HG02852 (cell line): ENCODE results near the gene UBE2H.
A peak's percentile ranks its signal among the peaks of the same experiment; 100 is the strongest.
"Not testable (repeated sequence)": the region's sequence is repeated elsewhere in the genome, so short reads cannot be mapped to it uniquely, and the experiment has no call there.

Source experiments
- ATAC-seq: cut with Tn5 transposase; IDR thresholded peaks from one replicate; pipeline ENCODE4 v1.9.1; 2021; ENCODE audit warnings: mild to moderate bottlenecking, moderate library complexity; ENCODE audit not compliant: unreplicated experiment

UBE2H gene

GRCh38 chr7:129952653-129953560 is at the start of gene UBE2H:
TSS of gene UBE2H (minus strand) at chr7:129952960. CDS start at chr7:129952555, 405 bp downstream.
- ATAC-seq, result peak; percentile 67

DNA sequence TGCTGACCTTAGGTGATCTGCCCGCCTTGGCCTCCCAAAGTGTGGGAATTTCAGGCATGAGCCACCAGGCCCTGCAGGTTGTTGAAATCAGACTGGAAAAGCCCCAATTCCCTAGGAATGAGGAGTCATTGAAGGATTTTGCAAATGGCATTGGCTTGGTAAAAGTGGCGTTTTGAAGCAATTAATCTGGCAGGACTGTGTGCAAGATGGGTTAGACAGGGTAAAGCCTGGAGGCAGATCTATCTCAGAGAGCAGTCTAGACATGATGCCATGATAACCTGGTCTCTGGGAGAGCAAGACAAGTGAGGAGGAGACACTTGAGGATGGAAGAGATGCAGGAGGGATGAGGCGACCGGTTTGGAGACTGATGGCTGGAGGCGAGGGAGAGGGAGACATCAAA is 45.7 kb upstream of the UBE2H start:
- no peak for ATAC-seq

- ATAC-seq, result no peak
Observed at GRCh38 chr7:129997285-129997684, 44.5 kb upstream of the UBE2H start.

GRCh38 chr7:129993275-129993674 is 40.5 kb upstream of the UBE2H start:
- no peak for ATAC-seq

DNA sequence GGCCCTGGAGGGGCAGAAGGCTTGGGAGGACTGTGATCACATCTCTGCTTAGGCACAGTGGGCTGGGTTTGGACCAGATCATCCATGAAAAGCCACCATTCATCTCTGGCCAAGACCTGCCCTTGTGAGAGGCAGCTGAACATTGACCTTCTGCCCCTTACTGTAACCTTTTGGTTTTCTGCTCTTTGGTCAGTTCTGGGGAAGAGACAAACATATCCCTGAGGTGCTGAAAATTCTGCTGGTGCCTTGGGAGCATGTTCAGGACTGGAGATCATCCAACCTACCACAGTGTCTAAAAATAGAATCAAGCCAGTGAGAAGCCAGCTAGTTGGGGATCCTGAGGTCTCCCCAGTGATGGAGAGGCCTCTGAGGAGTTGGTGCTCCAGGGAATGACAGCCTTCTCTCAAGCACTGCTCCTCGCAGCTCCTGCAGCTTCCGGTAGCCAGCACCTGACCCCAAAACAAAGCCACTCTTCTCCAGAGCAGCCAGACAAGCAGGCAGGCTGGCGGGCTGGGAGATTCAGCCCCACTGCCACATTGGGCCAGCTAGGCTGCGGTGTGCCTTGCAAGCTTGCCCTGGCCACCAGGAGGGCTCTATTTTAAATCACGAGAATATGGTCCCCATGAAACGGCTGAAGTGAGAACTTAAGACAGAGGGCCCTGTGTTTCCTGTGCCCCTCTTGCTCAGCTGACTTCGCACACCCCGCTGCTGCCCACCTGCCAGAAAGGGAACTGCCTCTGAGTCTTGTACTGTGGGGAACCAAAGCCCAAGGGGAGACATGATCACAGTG is 37.8 kb upstream of the UBE2H start:
- no peak for ATAC-seq

DNA sequence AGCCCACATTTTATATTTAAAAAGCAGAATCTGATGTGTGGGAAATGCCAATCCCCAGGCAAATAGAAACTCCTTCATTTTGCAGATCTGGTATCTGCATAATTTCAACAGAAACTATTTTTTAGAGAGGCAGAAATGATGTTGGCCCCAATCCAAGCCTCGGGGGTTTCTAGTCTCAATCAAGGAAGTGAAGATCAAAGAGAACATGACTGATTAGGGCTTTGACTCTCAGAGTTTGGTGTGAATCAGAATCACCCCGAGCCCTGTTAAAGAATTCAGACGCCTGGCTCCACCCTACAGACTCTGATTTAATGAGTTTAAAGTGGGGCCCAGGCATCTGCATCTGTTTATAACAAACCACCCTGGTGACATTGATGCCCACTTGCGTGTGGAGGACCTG is 36.7 kb upstream of the UBE2H start:
- no peak for ATAC-seq

- ATAC-seq, result no peak
Observed at GRCh38 chr7:129986600-129986999, 33.8 kb upstream of the UBE2H start.

DNA sequence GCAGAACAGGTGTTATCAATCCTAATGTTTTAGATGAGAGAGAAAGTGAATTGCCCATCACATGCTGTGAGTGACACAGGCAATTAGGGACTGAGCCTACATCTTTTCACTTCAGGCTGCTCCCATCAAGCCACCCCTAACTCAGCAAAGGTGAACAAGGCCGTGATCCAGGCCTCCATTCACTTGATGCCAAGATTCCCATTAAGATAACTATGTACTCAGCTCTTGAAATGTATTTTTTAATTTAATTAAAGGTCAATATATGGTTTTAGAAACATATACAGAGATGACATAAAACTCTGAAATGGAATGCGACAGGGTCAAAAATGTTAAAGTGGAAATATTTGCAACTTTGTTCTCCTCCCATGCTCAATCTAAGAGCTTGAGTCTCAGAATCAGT is 27.9 kb upstream of the UBE2H start:
- no peak for ATAC-seq

- no peak for ATAC-seq
Observed at GRCh38 chr7:129975309-129975708, 22.5 kb upstream of the UBE2H start.

DNA sequence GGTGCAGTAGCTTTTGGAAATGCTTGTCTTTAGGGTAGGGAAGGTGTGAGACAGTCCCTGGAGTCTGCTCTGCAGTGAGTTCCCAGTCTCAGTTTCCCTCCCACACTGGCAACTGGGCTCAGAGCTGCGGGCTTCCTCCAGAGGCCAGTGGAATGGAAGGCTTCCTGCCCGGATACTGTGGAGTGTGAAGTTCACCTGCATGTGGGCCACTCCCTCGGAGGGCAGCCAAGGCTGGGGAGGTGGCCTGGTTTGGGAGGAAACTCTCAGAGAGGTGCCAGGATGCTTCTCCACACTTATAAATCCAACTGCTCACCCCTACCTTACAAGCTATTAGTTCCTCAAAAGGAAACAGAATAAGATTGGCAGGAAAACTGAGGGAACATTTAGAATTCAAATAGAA is 18.1 kb upstream of the UBE2H start:
- ATAC-seq, result no peak

DNA sequence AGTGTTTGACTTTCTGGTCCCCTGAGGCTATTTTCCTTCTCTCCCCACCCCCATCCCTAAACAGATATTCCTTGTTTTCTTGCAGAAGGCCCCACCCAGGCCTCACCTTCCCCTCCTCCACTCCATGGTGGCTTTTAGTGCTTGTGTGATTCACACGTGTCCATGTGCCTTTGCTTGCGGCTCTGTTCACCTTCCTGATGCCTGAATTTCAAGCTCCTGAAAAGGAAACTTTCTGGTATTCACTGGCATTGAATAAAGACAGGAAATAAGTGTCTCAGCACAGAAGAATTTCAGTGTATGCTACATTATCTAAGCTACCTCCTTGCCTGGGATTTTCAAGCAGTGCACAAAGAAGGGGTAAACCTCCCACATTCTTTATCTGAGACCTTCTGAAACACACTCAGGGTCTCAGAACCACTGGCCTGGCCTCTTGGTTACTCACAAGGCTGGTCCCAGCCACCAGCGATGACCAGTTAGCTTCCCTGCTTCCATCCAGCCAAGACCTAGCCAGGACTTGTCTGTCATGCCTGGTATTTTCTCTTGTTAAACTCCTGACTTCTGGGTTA is 17.2 kb upstream of the UBE2H start:
- ATAC-seq, result no peak

- no peak for ATAC-seq
Observed at GRCh38 chr7:129968592-129969383, 16.0 kb upstream of the UBE2H start.

GRCh38 chr7:129960204-129960475 is 7.4 kb upstream of the UBE2H start:
- not testable (repeated sequence) for ATAC-seq

DNA sequence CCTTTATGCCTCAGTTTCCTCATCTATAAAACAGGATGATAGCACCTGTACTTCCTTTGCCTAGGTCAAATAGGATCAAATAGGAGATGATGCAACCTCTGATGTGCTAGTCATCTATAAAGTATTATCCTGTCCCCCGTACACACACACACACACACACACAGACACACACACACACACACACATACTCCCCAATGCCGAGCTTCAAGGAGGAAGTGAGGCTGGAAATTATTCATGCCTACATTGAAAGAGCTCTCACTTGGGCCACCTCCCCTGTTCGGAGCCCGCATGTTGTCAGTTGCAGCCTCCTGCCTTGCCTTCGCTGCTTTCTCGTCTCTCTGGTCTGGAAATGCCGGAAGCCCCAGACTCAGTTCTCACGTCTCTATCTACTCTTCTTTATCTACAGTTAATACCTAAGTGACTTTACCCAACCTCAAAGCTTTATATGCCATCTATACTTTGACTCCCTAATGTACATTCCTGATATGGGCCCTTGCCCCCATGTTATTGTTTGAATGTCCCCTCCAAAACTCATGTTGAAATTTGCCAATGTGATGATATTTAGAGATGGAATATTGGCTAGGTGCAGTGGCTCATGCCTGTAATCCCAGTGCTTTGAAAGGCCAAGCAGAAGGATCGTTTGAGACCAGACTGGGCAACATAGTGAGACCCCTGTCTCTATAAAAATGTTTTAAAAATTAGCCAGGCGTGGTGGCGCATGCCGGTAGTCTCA is 6.9 kb upstream of the UBE2H start:
- no peak for ATAC-seq

GRCh38 chr7:129958643-129959470 is 6.1 kb upstream of the UBE2H start:
- ATAC-seq, result no peak

- ATAC-seq, result no peak
Observed at GRCh38 chr7:129955993-129956543, 3.3 kb upstream of the UBE2H start.

DNA sequence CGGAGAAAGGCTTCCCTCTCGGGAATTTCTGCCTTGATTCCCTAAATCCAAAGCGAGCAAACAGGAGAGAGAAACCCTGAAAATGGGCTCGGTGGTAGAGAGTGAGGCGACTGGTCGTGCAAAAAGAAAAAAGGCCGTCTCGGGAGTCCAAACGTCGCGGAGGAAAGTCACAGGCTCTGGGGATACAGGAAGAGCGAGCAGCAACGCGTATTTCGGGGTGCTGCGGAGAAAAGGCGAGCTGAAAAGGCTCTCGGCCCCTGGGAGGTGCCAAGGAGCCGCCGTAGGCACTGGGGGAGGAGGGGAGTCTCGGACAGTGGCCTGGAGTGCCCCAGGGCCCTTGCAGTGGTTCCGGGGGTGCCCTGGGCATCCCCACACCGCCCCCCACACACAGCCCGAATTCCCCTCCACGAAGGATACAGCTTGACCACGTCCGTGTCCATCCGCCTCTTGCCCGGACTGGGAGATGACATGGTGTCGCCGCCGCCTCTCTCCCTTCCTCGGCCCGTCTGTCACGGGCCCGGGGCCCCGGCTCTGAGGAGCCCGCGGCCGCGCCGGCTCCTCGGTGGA is 591 bp downstream of the UBE2H start:
- peak; percentile 25 for ATAC-seq

DNA sequence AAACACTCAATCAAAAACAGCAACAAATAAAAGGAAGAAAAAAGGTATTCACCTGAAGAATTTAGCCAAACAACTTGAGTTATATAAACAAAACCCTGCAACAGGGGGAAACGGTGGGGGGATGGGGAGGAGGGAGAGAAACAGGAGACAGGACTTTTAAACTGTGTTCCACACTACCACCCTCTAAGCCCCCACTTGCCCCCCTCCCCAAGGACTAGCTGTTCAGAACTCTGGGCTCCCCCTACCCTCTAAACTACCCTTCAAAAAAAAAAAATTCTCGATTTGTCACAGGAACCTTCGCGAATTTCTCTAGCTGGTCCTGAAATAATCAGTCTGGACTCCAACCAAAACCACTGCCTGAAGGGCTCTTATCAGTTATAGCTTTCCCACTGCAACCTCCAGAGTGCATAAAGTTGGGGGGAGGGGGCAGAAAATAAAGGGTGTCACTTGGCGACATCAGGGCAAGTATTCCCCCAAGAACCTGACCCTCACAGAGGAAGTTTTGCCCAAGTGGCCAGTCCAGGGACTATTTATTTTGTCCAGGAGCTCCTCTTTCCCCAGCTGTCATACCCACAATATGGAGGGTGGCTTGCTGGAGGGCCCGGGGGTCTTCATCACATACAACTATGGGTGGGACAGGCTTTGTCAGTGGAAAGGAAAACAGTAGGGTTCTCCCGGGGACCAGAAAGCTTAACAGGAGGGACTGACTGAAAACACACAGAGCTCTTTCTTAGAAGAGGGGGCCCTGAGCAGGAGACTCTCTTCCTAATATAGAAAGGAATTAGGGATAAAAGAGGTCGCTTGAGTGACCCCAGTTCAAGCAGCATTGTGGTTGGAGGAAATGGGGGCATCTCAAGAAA is 1.3 kb downstream of the UBE2H start:
- ATAC-seq, result no peak
